Loucy (cell line): ENCODE data around the gene VPS8.

Experiments
- H2AFZ ChIP-seq: fragments of 200-600 bp; sonication (generic); 2 replicates; pipeline ENCODE4 v1.6.0; 2016; ENCODE audit warnings: antibody characterized with exemption, mild to moderate bottlenecking, low read length, moderate library complexity
- H3F3A ChIP-seq: fragments of 200-600 bp; 2 replicates; pipeline ENCODE4 v1.6.0; 2016; ENCODE audit warnings: antibody characterized with exemption, low read depth, mild to moderate bottlenecking
- H3K27me3 ChIP-seq: fragments of 200-600 bp; sonication (generic); 2 replicates; pipeline ENCODE4 v1.6.1; 2014; ENCODE audit warnings: low read length, mild to moderate bottlenecking; ENCODE audit not compliant: insufficient read depth, poor library complexity, severe bottlenecking
- H3K36me3 ChIP-seq: fragments of 200-600 bp; sonication (generic); 2 replicates; pipeline ENCODE4 v1.6.1; 2016; ENCODE audit warnings: low read length; ENCODE audit not compliant: insufficient read depth
- H3K4me1 ChIP-seq: fragments of 200-600 bp; sonication (generic); 2 replicates; pipeline ENCODE4 v1.5.1; 2014; ENCODE audit warnings: low read length, mild to moderate bottlenecking; ENCODE audit not compliant: insufficient read depth, poor library complexity, severe bottlenecking
- H3K4me2 ChIP-seq: fragments of 200-600 bp; sonication (generic); 2 replicates; pipeline ENCODE4 v1.6.0; 2014; ENCODE audit warnings: antibody characterized with exemption, low read length, low read depth, mild to moderate bottlenecking; ENCODE audit not compliant: poor library complexity, severe bottlenecking
- H3K4me3 ChIP-seq: fragments of 200-600 bp; sonication (generic); 2 replicates; pipeline ENCODE4 v1.5.1; 2014; ENCODE audit warnings: low read length, mild to moderate bottlenecking, mixed read lengths; ENCODE audit not compliant: poor library complexity, severe bottlenecking
- H3K79me2 ChIP-seq: fragments of 200-600 bp; sonication (generic); 2 replicates; pipeline ENCODE4 v1.6.1; 2014; ENCODE audit warnings: low read length; ENCODE audit not compliant: insufficient read depth
- H3K9ac ChIP-seq: fragments of 200-600 bp; sonication (generic); 2 replicates; pipeline ENCODE4 v1.6.0; 2014; ENCODE audit warnings: mild to moderate bottlenecking, low read depth, low read length, moderate library complexity; ENCODE audit not compliant: poor library complexity, severe bottlenecking
- H3K9me2 ChIP-seq: fragments of 200-600 bp; sonication (generic); replicated peaks from 2 replicates; pipeline ENCODE4 v1.6.1; 2016; ENCODE audit warnings: low read depth, low read length, mixed read lengths
- H3K9me3 ChIP-seq: fragments of 200-600 bp; sonication (generic); 2 replicates; pipeline ENCODE4 v1.6.1; 2014; ENCODE audit warnings: mild to moderate bottlenecking, antibody characterized with exemption, low read length, low read depth; ENCODE audit not compliant: insufficient read depth
- H4K20me1 ChIP-seq: fragments of 200-600 bp; sonication (generic); 2 replicates; pipeline ENCODE4 v1.6.0; 2014; ENCODE audit warnings: antibody characterized with exemption, low read length, mild to moderate bottlenecking; ENCODE audit not compliant: insufficient read depth, poor library complexity, severe bottlenecking
- EZH2phosphoT487 ChIP-seq: fragments of 200-600 bp; IDR thresholded peaks from 2 replicates; pipeline ENCODE4 v1.6.1; 2018; ENCODE audit warnings: antibody characterized with exemption, mild to moderate bottlenecking, moderate library complexity, borderline replicate concordance
- TF ChIP-seq, protein P1 (sequence below): fragments of 200-600 bp; sonication (generic); conservative IDR thresholded peaks from 2 replicates; pipeline ENCODE4 v1.5.1; 2014; ENCODE audit warnings: mild to moderate bottlenecking, antibody characterized with exemption, low read length

VPS8 gene

DNA sequence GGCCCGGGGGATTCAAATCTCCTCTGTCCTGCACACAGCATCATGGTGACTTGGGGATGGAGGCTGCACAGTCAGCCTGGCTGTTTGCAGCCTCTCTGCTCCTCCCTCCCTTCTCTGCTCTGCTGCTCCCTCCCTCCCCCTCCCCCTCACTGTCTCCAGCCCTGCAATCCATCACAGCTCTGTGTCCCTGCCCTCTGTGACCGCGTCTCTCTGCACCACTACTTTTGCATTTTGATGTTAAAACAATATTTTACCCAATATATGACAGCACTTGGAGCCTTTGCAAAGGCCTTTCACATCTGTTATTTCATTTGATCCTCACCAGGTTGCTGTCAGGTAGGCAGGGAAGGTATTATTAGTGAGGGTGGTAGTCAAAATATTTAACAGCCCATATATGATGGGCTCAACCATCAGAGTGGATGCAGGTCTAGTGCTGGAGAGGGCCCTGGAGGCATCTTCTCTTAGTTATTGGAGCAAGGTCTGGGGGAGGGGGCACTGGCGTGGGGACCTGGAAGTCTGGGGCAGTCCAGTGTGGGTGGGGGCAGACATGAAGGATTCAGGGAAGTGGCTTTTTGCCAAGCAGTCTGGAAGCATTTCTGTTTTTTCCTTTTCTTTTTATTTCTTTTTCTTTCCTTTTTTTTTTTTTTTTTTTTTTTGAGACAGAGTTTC lies 16.3 kb upstream of the VPS8 start:
- H2AFZ ChIP-seq, result 0 out of 2 replicates have a peak overlapping the region, but pooled peaks have one; percentile 38
- no peak overlapping the region for H3K9ac ChIP-seq
- TF ChIP-seq, protein P1, sequence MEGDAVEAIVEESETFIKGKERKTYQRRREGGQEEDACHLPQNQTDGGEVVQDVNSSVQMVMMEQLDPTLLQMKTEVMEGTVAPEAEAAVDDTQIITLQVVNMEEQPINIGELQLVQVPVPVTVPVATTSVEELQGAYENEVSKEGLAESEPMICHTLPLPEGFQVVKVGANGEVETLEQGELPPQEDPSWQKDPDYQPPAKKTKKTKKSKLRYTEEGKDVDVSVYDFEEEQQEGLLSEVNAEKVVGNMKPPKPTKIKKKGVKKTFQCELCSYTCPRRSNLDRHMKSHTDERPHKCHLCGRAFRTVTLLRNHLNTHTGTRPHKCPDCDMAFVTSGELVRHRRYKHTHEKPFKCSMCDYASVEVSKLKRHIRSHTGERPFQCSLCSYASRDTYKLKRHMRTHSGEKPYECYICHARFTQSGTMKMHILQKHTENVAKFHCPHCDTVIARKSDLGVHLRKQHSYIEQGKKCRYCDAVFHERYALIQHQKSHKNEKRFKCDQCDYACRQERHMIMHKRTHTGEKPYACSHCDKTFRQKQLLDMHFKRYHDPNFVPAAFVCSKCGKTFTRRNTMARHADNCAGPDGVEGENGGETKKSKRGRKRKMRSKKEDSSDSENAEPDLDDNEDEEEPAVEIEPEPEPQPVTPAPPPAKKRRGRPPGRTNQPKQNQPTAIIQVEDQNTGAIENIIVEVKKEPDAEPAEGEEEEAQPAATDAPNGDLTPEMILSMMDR, result no peak
- no peak for TF ChIP-seq EZH2phosphoT487
- H3F3A ChIP-seq, result no peaks in the 10 kb centered on the region
- no peaks in the 10 kb centered on the region for H3K79me2 ChIP-seq
- H3K27me3 ChIP-seq, result no peaks in the 10 kb centered on the region
- no peaks in the 10 kb centered on the region for H4K20me1 ChIP-seq
- no peaks in the 10 kb centered on the region for H3K9me3 ChIP-seq
- H3K36me3 ChIP-seq, result no peaks in the 10 kb centered on the region
- H3K4me3 ChIP-seq, result no peak overlapping the region
- H3K4me1 ChIP-seq, result peaks cover 7% of the 10 kb centered on the region
- H3K9me2 ChIP-seq, result no peaks in the 10 kb centered on the region
- no peak overlapping the region for H3K4me2 ChIP-seq

DNA sequence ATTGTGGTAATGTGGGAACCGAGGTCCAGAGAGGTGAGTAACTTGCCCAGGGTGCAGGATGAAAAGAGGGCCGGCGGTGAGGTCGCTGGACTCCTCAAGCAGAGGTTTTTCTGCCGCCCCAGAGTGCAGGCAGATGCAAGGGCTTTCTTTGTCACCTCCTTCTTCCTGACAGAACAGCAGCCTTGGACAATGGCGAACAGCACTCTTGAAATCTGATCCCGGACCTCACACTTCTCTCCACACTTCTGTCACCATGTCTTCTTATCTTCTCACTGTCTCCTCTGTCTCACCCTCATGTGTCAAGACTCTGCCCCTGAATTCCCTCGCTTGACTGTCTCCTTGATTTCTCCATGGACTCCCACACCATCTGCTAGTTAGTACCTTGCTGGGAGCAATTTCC lies 15.4 kb upstream of the VPS8 start:
- H3K9ac ChIP-seq, result no peak overlapping the region
- H3K4me2 ChIP-seq, result no peak overlapping the region
- no peaks in the 10 kb centered on the region for H3F3A ChIP-seq
- H3K79me2 ChIP-seq, result no peaks in the 10 kb centered on the region
- H4K20me1 ChIP-seq, result no peaks in the 10 kb centered on the region
- TF ChIP-seq EZH2phosphoT487, result no peak
- TF ChIP-seq, protein P1, result no peak
- no peak overlapping the region for H2AFZ ChIP-seq
- H3K4me3 ChIP-seq, result no peak overlapping the region
- H3K36me3 ChIP-seq, result no peaks in the 10 kb centered on the region
- H3K27me3 ChIP-seq, result no peaks in the 10 kb centered on the region
- no peaks in the 10 kb centered on the region for H3K9me2 ChIP-seq
- H3K9me3 ChIP-seq, result no peaks in the 10 kb centered on the region
- peaks cover 7% of the 10 kb centered on the region for H3K4me1 ChIP-seq

DNA sequence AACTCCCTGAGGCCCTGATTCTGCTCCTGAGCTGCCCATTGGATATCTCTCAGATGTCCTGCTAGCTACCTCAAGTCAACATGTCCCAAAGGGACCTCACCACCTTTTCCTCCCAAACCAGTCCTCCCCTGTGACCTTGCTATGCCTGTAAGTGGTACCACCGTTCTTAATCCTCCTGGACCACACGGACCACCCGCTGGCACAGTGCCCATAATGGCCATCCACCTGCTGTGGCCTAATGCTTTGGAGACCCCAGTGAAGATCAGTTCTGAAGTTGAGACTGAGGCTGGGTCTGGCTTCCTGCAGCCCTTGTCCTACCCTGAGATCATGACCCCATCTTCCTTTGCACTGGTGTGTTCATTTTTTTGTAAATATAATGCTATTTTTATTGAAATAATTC lies 15.0 kb upstream of the VPS8 start:
- H3K9ac ChIP-seq, result no peak overlapping the region
- no peaks in the 10 kb centered on the region for H3K79me2 ChIP-seq
- H3K4me1 ChIP-seq, result peaks cover 7% of the 10 kb centered on the region
- no peaks in the 10 kb centered on the region for H3K36me3 ChIP-seq
- H4K20me1 ChIP-seq, result no peaks in the 10 kb centered on the region
- no peaks in the 10 kb centered on the region for H3K9me3 ChIP-seq
- no peaks in the 10 kb centered on the region for H3K27me3 ChIP-seq
- no peak overlapping the region for H3K4me3 ChIP-seq
- H2AFZ ChIP-seq, result no peak overlapping the region
- H3K4me2 ChIP-seq, result no peak overlapping the region
- TF ChIP-seq, protein P1, result no peak
- no peak for TF ChIP-seq EZH2phosphoT487
- H3K9me2 ChIP-seq, result no peaks in the 10 kb centered on the region
- H3F3A ChIP-seq, result no peaks in the 10 kb centered on the region
